ENCODE results near the gene SPACA6. TPM values are rescaled to one million over a fixed set of nuclear protein-coding genes. Genes with fewer than 3 reads are reported as not detected.

The SPACA6 gene
- total RNA-seq, 1 experiment from 2014 or later: 18.9 TPM

DNA sequence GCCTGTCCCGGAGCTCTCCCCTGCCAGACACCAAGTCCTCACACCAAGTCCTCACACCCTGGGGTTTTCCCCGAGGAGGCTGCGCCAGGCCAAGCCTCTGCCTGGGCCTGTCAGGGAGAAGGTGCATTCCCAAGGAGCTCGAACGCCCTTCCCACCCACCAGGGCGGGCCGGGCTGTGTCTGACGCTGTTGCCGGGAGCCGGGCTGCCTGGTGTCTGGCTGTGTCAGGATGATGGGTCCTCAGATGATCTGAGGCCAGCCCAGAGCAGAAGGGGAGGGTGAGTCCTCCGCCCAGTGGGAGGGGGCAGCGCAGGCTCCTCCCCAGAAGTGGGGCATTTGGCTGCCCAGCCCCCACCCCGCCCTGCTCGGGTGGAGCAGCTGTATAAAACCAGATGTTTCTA is 32.9 kb downstream of the SPACA6 start:
- no peak overlapping the region for H3K27ac ChIP-seq (ENCODE audit: insufficient read length, low read depth, low read length)
- H3K36me3 Mint-ChIP-seq (ENCODE audit: insufficient read depth in 1 of 3, low read depth in 3 of 3): no peaks in the 10 kb centered on the region; a peak in 1 of 7 replicates
- no peak overlapping the region for H3K14ac ChIP-seq (ENCODE audit: insufficient read depth, low read length)
- no peaks in the 10 kb centered on the region for H3K23me2 ChIP-seq (ENCODE audit: insufficient read length, low read depth, low read length, poor library complexity, severe bottlenecking)
- peaks cover 14 to 63% of the 10 kb centered on the region in 2 experiments for H3K9me3 Mint-ChIP-seq
- H3K79me2 ChIP-seq (ENCODE audit: insufficient read depth, low read length): no peaks in the 10 kb centered on the region
- H3K27me3 Mint-ChIP-seq (ENCODE audit: low read depth): peaks cover 36% of the 10 kb centered on the region
- no peaks in the 10 kb centered on the region; the same call in 1 of the 2 replicates for H3K27me3 ChIP-seq (ENCODE audit: insufficient read depth, low read length)
- DNase-seq: peak; percentile 72
- TF ChIP-seq, protein P1, sequence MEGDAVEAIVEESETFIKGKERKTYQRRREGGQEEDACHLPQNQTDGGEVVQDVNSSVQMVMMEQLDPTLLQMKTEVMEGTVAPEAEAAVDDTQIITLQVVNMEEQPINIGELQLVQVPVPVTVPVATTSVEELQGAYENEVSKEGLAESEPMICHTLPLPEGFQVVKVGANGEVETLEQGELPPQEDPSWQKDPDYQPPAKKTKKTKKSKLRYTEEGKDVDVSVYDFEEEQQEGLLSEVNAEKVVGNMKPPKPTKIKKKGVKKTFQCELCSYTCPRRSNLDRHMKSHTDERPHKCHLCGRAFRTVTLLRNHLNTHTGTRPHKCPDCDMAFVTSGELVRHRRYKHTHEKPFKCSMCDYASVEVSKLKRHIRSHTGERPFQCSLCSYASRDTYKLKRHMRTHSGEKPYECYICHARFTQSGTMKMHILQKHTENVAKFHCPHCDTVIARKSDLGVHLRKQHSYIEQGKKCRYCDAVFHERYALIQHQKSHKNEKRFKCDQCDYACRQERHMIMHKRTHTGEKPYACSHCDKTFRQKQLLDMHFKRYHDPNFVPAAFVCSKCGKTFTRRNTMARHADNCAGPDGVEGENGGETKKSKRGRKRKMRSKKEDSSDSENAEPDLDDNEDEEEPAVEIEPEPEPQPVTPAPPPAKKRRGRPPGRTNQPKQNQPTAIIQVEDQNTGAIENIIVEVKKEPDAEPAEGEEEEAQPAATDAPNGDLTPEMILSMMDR (conservative IDR thresholded peaks at IDR 0.05): no peak
- no peak overlapping the region for H2AK5ac ChIP-seq (ENCODE audit: insufficient read length, low read length)
- no peaks in the 10 kb centered on the region for H4K20me1 ChIP-seq (ENCODE audit: control insufficient read depth, insufficient read depth, insufficient read length)
- no peak overlapping the region for H4K91ac ChIP-seq (ENCODE audit: insufficient read length, low read depth, low read length)
- no peak overlapping the region for H2BK12ac ChIP-seq (ENCODE audit: insufficient read length, low read depth, low read length)
- no peaks in the 10 kb centered on the region for H3K79me1 ChIP-seq (ENCODE audit: insufficient read depth, low read depth, low read length, poor library complexity, severe bottlenecking)
- H3T11ph ChIP-seq (ENCODE audit: low read length): no peak overlapping the region
- no peak overlapping the region for H4K8ac ChIP-seq (replicated peaks; ENCODE audit: insufficient read length, low read depth, low read length)
- no peak overlapping the region for H3K23ac ChIP-seq (ENCODE audit: insufficient read length, low read depth, low read length)
- H3K4me1 Mint-ChIP-seq: peaks cover 3 to 21% of the 10 kb centered on the region in 2 experiments
- H3K4me1 ChIP-seq (ENCODE audit: insufficient read depth, low read length): no peaks in the 10 kb centered on the region; the same call in 1 of the 2 replicates
- no peak overlapping the region for H2AFZ ChIP-seq (ENCODE audit: low read length)
- H3K27ac Mint-ChIP-seq: no peak overlapping the region; a peak in 1 of 7 replicates
- no peak overlapping the region for H2BK120ac ChIP-seq (ENCODE audit: low read depth, low read length, poor library complexity, severe bottlenecking)
- H3K56ac ChIP-seq (ENCODE audit: insufficient read length, low read depth, low read length): no peak overlapping the region
- no peak overlapping the region for H3K4me3 Mint-ChIP-seq
- no peak overlapping the region for H2BK20ac ChIP-seq (ENCODE audit: low read depth, low read length, poor library complexity, severe bottlenecking)
- no peak overlapping the region for H3K9ac ChIP-seq (ENCODE audit: extremely low read depth, insufficient read length, low read length)
- WGBS (ENCODE audit: extremely low coverage, insufficient read length, low lambda C conversion rate): no CpG with 5 or more reads among the region's 14 CpGs
- no peaks in the 10 kb centered on the region for H3K9me3 ChIP-seq (ENCODE audit: control insufficient read depth, low read depth, low read length)
- no peak overlapping the region for H2BK5ac ChIP-seq (ENCODE audit: insufficient read length, low read length)
- H2BK15ac ChIP-seq (ENCODE audit: low read depth, low read length): no peak overlapping the region
- H3K4ac ChIP-seq (ENCODE audit: low read depth, low read length): no peak overlapping the region
- no peak overlapping the region for H4K5ac ChIP-seq (ENCODE audit: insufficient read length, low read depth, low read length)
- no peak overlapping the region for H3K4me2 ChIP-seq (ENCODE audit: insufficient read depth, insufficient read length, low read length)
- H3K18ac ChIP-seq (ENCODE audit: insufficient read length, low read depth, low read length): no peak overlapping the region
